OCI-M2 (cell line): Measurements from ENCODE around the gene SIAE.
A peak's percentile ranks its signal among the peaks of the same experiment; 100 is the strongest.

Experiments
- DNase-seq: peaks from one replicate; lab custom pipeline; 2025; ENCODE audit not compliant: unreplicated experiment; lab: John Stamatoyannopoulos, UW

SIAE gene

GRCh38 chr11:124667601-124668000 lies 5.9 kb downstream of the SIAE start:
- no peak for DNase-seq

- DNase-seq, result no peak
These were observed 9.7 kb downstream of the SIAE start for GRCh38 chr11:124663861-124664260.

- no peak for DNase-seq
These were observed 11.4 kb downstream of the SIAE start for GRCh38 chr11:124662106-124662505.

DNA sequence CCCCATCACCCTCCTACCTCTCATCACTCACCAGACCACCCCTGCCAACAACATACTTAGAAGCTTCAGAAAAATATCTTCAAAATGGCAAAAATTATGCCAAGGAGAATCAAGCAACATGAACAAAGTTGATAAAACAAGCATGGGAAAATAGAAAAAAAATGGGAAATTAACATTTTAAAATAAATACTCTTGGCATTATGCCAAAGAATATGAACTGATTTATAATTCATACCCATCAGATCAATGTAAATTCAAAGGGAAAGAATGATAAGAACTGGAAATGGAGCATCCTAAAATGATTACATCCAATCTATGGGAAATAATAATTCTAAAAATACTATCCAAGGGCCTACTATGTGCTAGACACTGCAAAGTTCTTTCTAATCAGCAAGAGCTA lies 12.0 kb downstream of the SIAE start:
- DNase-seq, result no peak

- no peak for DNase-seq
These were observed 14.6 kb downstream of the SIAE start for GRCh38 chr11:124658986-124659385.

DNA sequence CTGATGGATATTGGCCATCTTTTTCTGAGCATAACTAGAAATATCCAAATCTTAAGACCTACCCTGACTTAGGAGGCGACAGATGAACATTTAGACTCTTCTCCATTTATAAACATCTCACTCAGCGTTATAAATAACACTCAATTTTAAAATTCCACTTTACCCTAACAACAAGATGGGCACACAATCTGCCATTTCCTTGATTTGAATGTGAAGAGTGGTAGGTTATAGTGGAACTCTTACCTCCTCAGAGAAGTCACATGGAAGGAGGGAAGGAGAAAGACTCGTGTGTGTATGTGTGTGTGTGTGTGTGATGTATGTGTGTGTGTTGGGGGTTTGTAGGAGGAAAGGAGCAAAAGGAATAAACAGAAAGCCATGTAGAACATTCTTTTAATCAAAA lies 15.0 kb downstream of the SIAE start:
- no peak for DNase-seq

GRCh38 chr11:124657904-124658303 lies 15.6 kb downstream of the SIAE start:
- DNase-seq, result no peak

- no peak for DNase-seq
These were observed 16.5 kb downstream of the SIAE start for GRCh38 chr11:124656774-124657630.

DNA sequence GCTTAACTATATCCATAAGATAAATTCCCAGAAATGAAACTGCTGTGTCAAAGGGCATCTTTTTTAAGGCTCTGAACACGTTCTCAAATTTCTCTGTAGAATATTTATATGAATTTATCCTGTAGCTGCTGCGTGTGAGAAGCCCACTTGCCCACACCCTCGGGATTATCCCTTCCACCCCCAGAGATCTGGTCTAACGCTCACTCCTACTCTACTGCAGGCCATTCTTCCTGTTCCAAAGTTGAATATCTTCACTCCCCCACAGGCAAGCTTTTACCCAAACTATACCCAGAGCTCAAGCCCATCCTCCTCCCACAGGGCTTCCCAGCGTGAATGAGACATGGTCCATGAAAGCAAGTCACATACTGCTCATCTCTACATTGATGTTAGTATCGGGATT lies 24.9 kb downstream of the SIAE start:
- no peak for DNase-seq

GRCh38 chr11:124646148-124646547 lies 27.4 kb downstream of the SIAE start:
- no peak for DNase-seq

DNA sequence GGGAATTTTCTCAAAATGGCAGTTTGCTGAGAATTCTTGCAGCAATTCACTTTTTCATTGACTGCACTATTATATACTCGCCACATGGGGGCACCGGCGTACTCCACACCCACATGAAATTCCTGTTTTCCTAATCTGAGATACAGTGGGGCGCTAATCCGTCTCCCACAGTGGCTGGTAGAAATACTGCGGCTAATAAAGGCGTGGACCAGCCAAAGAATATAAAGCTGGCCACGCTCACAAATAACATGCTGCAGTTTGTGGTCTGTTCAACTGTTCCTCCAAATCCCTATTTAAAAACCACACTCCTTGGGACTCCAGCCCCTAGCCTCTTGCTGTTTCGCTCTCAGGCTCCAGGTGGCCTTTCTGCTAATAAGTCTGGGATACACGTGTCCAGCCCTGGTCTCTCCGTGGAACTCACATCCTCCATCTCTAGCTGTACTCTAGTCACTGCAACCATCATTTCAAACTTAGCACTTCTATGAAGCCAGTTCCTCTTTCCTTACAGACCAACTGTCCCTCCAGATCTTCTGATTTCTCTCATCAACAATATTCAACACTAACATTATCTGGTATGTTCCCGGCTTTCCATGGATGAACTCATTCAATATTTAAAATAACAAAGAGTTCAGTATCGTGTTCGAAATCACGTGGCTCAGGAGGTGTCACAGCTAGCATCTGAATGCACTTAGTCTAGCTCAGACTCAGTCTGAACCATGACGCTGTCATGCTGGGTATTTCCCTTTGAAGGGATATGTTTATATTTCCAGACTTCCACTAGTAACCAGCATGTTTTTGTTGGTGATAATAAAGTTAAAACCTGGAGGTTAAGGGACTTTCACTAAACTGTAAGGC lies 28.9 kb downstream of the SIAE start:
- DNase-seq, result no peak

DNA sequence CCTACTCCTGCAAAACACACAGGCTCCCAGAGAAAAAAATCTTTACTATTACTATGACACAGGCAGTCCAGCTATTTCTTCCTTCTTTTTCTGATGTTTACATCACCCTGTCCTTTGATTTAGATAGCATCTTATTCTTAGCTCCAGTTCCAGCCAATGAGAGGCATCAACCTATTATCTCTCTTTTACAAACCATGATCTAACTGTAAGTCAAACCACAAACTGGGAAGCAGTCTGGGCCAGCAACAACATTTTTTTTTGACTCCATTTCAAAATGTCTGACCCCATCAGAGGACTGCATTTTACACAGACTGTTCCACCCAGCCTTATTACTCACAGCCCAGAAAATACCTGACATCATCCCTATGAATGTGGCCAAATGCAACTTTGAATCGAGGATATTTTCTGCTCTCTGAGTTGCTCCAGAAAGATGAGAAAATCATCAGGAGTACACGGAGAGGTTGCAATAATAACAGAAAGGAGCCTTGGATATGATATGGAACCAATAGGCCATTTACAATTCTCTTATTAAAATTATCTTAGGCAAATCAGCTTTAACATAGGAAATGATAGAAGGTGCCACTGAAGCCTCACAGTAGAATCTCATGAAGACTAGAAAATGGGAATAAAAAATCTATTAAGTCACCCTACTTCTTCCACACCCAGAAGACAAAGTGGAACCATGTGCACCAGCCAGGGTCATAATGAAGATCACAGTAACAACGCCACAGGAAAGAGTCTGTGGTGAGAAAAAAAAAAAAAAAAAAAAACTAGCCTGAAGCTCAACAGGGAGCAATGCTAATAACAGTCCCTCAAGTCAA lies 29.7 kb downstream of the SIAE start:
- peak; percentile 31 for DNase-seq

GRCh38 chr11:124643042-124643604 lies 30.4 kb downstream of the SIAE start:
- DNase-seq, result no peak

GRCh38 chr11:124642628-124643027 lies 30.9 kb downstream of the SIAE start:
- DNase-seq, result no peak

GRCh38 chr11:124640666-124641065 lies 32.9 kb downstream of the SIAE start:
- no peak for DNase-seq

GRCh38 chr11:124639186-124639585 lies 34.4 kb downstream of the SIAE start:
- DNase-seq, result no peak

DNA sequence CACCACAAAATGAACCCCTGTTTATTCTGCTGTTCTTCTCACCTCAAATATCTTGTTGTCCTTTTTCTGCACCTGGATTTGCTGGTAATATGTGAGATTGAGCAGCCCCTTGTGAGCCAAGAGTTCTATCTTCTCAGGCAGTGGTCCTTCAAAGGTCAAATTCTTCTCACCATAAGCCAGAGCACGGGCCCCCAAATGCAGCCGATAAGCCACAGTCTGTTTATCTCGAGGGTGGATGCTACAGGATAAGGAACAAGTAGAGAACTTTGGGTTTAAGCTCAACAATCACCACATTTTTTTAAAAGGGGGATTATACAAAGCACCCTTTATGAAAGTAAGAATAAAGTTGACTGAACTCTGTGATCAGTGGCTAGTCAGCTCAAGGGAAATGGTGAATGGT lies 35.0 kb downstream of the SIAE start:
- DNase-seq, result no peak

GRCh38 chr11:124635932-124636331 lies 37.6 kb downstream of the SIAE start:
- DNase-seq, result no peak

DNA sequence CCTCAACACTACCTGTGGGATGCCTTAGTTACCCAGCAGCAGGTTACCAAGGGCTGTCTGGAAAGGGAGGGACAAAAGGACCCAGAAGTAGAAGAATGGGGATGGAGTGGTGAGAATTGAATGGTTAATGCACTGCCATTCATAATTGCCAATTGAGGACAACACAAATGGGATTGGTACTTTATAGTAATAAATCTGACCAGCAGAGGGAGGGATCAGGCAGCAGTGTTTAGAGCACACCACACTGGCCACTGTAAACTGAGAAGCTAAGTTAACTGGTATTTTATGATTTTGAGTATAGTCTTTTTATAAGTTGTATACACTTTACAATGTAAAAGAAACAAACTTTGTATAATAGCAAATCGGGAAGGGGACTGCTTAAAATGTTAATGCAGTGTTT lies 40.2 kb downstream of the SIAE start:
- no peak for DNase-seq

DNA sequence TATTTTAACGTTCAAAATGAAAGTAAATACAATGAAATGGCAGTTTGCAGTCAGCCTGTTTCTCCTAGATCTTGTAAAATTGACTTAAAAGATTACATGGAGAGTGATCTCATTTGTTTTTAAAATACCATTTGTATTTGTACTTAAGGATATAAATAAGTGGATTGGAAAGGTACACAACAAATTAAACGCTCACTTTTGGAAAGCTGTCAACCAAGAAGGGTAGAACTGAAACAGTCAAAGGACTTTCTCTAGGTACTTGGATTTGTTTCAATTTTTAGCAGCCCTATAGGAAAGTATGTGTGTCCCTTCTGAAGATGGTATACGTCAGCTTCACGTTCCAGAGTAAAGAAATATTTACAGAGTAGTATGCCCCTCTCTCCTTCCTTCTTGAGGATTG lies 43.6 kb downstream of the SIAE start:
- DNase-seq, result no peak

- no peak for DNase-seq
These were observed 46.0 kb downstream of the SIAE start for GRCh38 chr11:124627546-124627945.
